Measurements from ENCODE around the gene EPB41L4A. TPM values are rescaled to one million over a fixed set of nuclear protein-coding genes. Genes with fewer than 3 reads are reported as not detected.

EPB41L4A gene
- total and polyA plus RNA-seq, 2 donors (not counting 3 experiments of a cell fraction or from before 2014, with no cell fraction given): 6.0 to 17.9 TPM

DNA sequence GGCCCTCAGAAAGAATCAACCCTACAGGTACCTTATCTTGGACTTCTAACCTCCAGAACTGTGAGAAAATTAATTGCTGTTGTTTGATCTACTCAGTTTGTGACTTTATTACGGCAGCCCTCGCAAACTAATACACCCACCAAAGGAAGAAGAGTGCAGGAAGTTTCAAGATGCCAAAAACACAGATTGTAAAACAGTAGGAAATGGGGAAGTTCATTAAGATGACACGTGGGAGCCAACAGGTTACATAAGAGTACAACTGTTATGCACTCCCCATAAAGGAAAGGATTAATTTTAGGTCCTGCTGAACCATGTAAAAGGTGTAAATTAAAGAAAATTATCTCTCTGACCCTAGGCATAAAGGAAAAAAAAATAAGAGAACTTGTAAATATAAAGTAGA, 294.3 kb downstream of the EPB41L4A start:
- no peaks in the 10 kb centered on the region for H3K9me1 ChIP-seq (replicated peaks; ENCODE audit: control insufficient read depth, extremely low read depth, insufficient read depth, low read length)
- FAIRE-seq: no peak
- H3K27me3 ChIP-seq (ENCODE audit: control insufficient read depth in 2 of 2, insufficient read depth in 2 of 2, low read length in 2 of 2): peaks cover 0 to 2% of the 10 kb centered on the region in 2 experiments
- TF ChIP-seq FOS (IDR thresholded peaks at IDR 0.05; ENCODE audit: borderline replicate concordance, insufficient read depth, low read length) (no peak), POLR2AphosphoS5 (IDR thresholded peaks at IDR 0.05; ENCODE audit: insufficient read depth, low read depth, low read length) (no peak)
- H3K4me3 ChIP-seq (replicated peaks in 1 of 3; ENCODE audit: insufficient read depth in 1 of 3, low read depth in 1 of 3, low read length in 3 of 3): no peak overlapping the region
- no peaks in the 10 kb centered on the region for H3K9me3 ChIP-seq (replicated peaks; ENCODE audit: control insufficient read depth, insufficient read depth, low read length)
- no peak overlapping the region for H3K4me2 ChIP-seq (ENCODE audit: insufficient read depth, low read length)
- POLR2A ChIA-PET: no interaction called here
- H4K20me1 ChIP-seq (replicated peaks; ENCODE audit: control insufficient read depth, extremely low read depth, insufficient read depth, low read length): no peaks in the 10 kb centered on the region
- no peak overlapping the region for H2AFZ ChIP-seq (ENCODE audit: low read depth, low read length)
- H3K9ac ChIP-seq (replicated peaks; ENCODE audit: extremely low read depth, insufficient read depth, low read length): no peak overlapping the region
- H3K4me1 ChIP-seq (ENCODE audit: control insufficient read depth, extremely low read depth, insufficient read depth, low read length): no peaks in the 10 kb centered on the region
- H3K36me3 ChIP-seq (ENCODE audit: control insufficient read depth in 2 of 2, extremely low read depth in 1 of 2, insufficient read depth in 2 of 2, low read length in 2 of 2): no peaks in the 10 kb centered on the region
- intact Hi-C loops (cut with micrococcal nuclease): loop anchor here (5.0 kb wide), 1 partner anchor 107 kb away; no protein-coding TSS in a partner anchor
- DNase-seq (ENCODE audit: low read depth, low spot score): no peak
- dilution Hi-C loops (cut with MboI; ENCODE audit: extremely low pct_ligation_motif_present, low sequenced_read_pairs): no loop called here
- no peak overlapping the region for H3K27ac ChIP-seq (ENCODE audit: insufficient read depth, low read depth, low read length)
- no TSS peak for BruUV-seq (replicated peaks)
- CTCF ChIA-PET: no interaction called here
- H3K79me2 ChIP-seq (ENCODE audit: control insufficient read depth, insufficient read depth, low read length): no peaks in the 10 kb centered on the region

DNA sequence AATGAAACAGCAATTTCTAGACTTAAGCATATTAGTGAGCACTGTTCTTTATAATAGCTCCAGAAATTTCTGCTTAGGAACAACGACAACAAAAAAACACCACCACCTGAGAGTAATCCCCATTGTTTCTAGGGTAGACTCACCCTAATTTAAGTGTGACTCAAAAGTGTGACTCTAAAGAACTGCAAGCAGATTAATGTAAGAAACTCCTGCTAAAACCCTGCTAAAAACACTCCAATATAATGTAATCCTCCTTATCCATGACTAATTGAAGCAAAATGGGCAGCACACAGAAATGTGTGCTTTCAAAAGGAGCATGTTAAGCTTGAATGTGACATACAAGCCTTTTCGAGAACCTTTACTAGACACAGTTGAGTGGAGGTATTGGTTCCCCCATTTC, 296.0 kb downstream of the EPB41L4A start:
- no peak for FAIRE-seq
- H3K27ac ChIP-seq (ENCODE audit: insufficient read depth, low read depth, low read length): no peak overlapping the region
- no peaks in the 10 kb centered on the region for H3K27me3 ChIP-seq (ENCODE audit: control insufficient read depth in 2 of 2, insufficient read depth in 2 of 2, low read length in 2 of 2)
- no peaks in the 10 kb centered on the region for H3K36me3 ChIP-seq (ENCODE audit: control insufficient read depth in 2 of 2, extremely low read depth in 1 of 2, insufficient read depth in 2 of 2, low read length in 2 of 2)
- dilution Hi-C loops (cut with MboI; ENCODE audit: extremely low pct_ligation_motif_present, low sequenced_read_pairs): no loop called here
- H2AFZ ChIP-seq (ENCODE audit: low read depth, low read length): no peak overlapping the region
- intact Hi-C loops (cut with micrococcal nuclease): loop anchor here (5.0 kb wide), 1 partner anchor 106 kb away; no protein-coding TSS in a partner anchor
- no peaks in the 10 kb centered on the region for H3K9me1 ChIP-seq (replicated peaks; ENCODE audit: control insufficient read depth, extremely low read depth, insufficient read depth, low read length)
- H3K4me1 ChIP-seq (ENCODE audit: control insufficient read depth, extremely low read depth, insufficient read depth, low read length): no peaks in the 10 kb centered on the region
- TF ChIP-seq, protein P1, sequence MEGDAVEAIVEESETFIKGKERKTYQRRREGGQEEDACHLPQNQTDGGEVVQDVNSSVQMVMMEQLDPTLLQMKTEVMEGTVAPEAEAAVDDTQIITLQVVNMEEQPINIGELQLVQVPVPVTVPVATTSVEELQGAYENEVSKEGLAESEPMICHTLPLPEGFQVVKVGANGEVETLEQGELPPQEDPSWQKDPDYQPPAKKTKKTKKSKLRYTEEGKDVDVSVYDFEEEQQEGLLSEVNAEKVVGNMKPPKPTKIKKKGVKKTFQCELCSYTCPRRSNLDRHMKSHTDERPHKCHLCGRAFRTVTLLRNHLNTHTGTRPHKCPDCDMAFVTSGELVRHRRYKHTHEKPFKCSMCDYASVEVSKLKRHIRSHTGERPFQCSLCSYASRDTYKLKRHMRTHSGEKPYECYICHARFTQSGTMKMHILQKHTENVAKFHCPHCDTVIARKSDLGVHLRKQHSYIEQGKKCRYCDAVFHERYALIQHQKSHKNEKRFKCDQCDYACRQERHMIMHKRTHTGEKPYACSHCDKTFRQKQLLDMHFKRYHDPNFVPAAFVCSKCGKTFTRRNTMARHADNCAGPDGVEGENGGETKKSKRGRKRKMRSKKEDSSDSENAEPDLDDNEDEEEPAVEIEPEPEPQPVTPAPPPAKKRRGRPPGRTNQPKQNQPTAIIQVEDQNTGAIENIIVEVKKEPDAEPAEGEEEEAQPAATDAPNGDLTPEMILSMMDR (IDR thresholded peaks at IDR 0.05; ENCODE audit: extremely low read depth in 1 of 2, insufficient read depth in 1 of 2, low read depth in 1 of 2, low read length in 2 of 2): no peak
- TF ChIP-seq FOS (IDR thresholded peaks at IDR 0.05; ENCODE audit: borderline replicate concordance, insufficient read depth, low read length) (no peak), GATA2 (IDR thresholded peaks at IDR 0.05; ENCODE audit: insufficient read depth, insufficient read length, low read depth, low read length) (no peak), POLR2AphosphoS5 (IDR thresholded peaks at IDR 0.05; ENCODE audit: insufficient read depth, low read depth, low read length) (no peak), EZH2 (IDR thresholded peaks at IDR 0.05; ENCODE audit: borderline replicate concordance, low read depth, low read length, severe bottlenecking) (no peak), JUN (IDR thresholded peaks at IDR 0.05; ENCODE audit: borderline replicate concordance, insufficient read depth, insufficient read length, low read depth) (no peak), MYC (IDR thresholded peaks at IDR 0.05; ENCODE audit: low read depth, low read length) (no peak)
- H3K4me3 ChIP-seq (replicated peaks in 1 of 3; ENCODE audit: insufficient read depth in 1 of 3, low read depth in 1 of 3, low read length in 3 of 3): no peak overlapping the region
- CTCF ChIA-PET: no interaction called here
- no peaks in the 10 kb centered on the region for H4K20me1 ChIP-seq (replicated peaks; ENCODE audit: control insufficient read depth, extremely low read depth, insufficient read depth, low read length)
- no peaks in the 10 kb centered on the region for H3K79me2 ChIP-seq (ENCODE audit: control insufficient read depth, insufficient read depth, low read length)
- BruUV-seq (replicated peaks): no TSS peak
- POLR2A ChIA-PET: no interaction called here
- no peak for DNase-seq (ENCODE audit: low read depth, low spot score)
- no peaks in the 10 kb centered on the region for H3K9me3 ChIP-seq (replicated peaks; ENCODE audit: control insufficient read depth, insufficient read depth, low read length)
- H3K9ac ChIP-seq (replicated peaks; ENCODE audit: extremely low read depth, insufficient read depth, low read length): no peak overlapping the region
- no peak overlapping the region for H3K4me2 ChIP-seq (ENCODE audit: insufficient read depth, low read length)
